MM.1S (cell line): Measurements from ENCODE around the gene LCTL.

Experiments
- DNase-seq: peaks from one replicate; pipeline ENCODE4 v3.0.0-alpha.2; 2015
- H2AFZ ChIP-seq: fragments of 300-600 bp; sonication (generic); 2 replicates; pipeline ENCODE4 v1.6.0; 2016; ENCODE audit warnings: antibody characterized with exemption, low read length
- H3F3A ChIP-seq: fragments of 300-600 bp; sonication (generic); 2 replicates; pipeline ENCODE4 v1.6.1; 2016; ENCODE audit warnings: mild to moderate bottlenecking, antibody characterized with exemption, low read length, moderate library complexity, mixed read lengths; ENCODE audit not compliant: insufficient read depth
- H3K27ac ChIP-seq: fragments of 300-600 bp; sonication (generic); 2 replicates; pipeline ENCODE4 v1.5.1; 2016; ENCODE audit warnings: mild to moderate bottlenecking, low read length
- H3K27me3 ChIP-seq: fragments of 300-600 bp; sonication (generic); replicated peaks from 2 replicates; pipeline ENCODE4 v1.6.0; 2016; ENCODE audit warnings: low read length; ENCODE audit not compliant: insufficient read depth
- H3K36me3 ChIP-seq: fragments of 300-600 bp; sonication (generic); replicated peaks from 2 replicates; pipeline ENCODE4 v1.6.1; 2016; ENCODE audit warnings: mild to moderate bottlenecking, low read length, mixed read lengths; ENCODE audit not compliant: insufficient read depth
- H3K4me1 ChIP-seq: fragments of 300-600 bp; sonication (generic); 2 replicates; pipeline ENCODE4 v1.6.1; 2016; ENCODE audit warnings: low read length, mixed read lengths
- H3K4me2 ChIP-seq: fragments of 300-600 bp; sonication (generic); 2 replicates; pipeline ENCODE4 v1.6.0; 2016; ENCODE audit warnings: low read depth, low read length
- H3K4me3 ChIP-seq: fragments of 300-600 bp; sonication (generic); 2 replicates; pipeline ENCODE4 v1.5.1; 2016; ENCODE audit warnings: low read length, mixed read lengths
- H3K79me2 ChIP-seq: fragments of 300-600 bp; sonication (generic); 2 replicates; pipeline ENCODE4 v1.6.1; 2016; ENCODE audit warnings: mixed run types, low read length, mixed read lengths
- H3K9ac ChIP-seq: fragments of 300-600 bp; sonication (generic); 2 replicates; pipeline ENCODE4 v1.6.1; 2016; ENCODE audit warnings: low read length, mixed read lengths
- H3K9me2 ChIP-seq: fragments of 300-600 bp; sonication (generic); replicated peaks from 2 replicates; pipeline ENCODE4 v1.6.1; 2016; ENCODE audit warnings: mild to moderate bottlenecking, low read length, mixed read lengths; ENCODE audit not compliant: insufficient read depth
- H3K9me3 ChIP-seq: fragments of 300-600 bp; sonication (generic); replicated peaks from 2 replicates; pipeline ENCODE4 v1.6.1; 2016; ENCODE audit warnings: mild to moderate bottlenecking, low read length, mixed read lengths; ENCODE audit not compliant: insufficient read depth
- H4K20me1 ChIP-seq: fragments of 300-600 bp; sonication (generic); 2 replicates; pipeline ENCODE4 v1.6.1; 2016; ENCODE audit warnings: mild to moderate bottlenecking, low read length, moderate library complexity, mixed read lengths; ENCODE audit not compliant: insufficient read depth
- CTCF ChIP-seq: fragments of 300-600 bp; sonication (generic); IDR thresholded peaks from 2 replicates; pipeline ENCODE4 v1.5.1; 2016; ENCODE audit warnings: antibody characterized with exemption, low read length, mixed read lengths
- EZH2 ChIP-seq: fragments of 300-600 bp; sonication (generic); optimal IDR thresholded peaks from 2 replicates; pipeline ENCODE3; 2017; ENCODE audit warnings: low read depth, mild to moderate bottlenecking, antibody characterized with exemption, low read length, mixed read lengths
- EZH2phosphoT487 ChIP-seq: fragments of 300-600 bp; sonication (generic); IDR thresholded peaks from 2 replicates; pipeline ENCODE4 v1.6.1; 2018; ENCODE audit warnings: antibody characterized with exemption, low read length

The LCTL gene

GRCh38 chr15:66515901-66516322 lies 49.9 kb downstream of the LCTL start:
- no peaks in the 10 kb centered on the region for H3K4me1 ChIP-seq
- no peak overlapping the region for H3K9ac ChIP-seq
- no peaks in the 10 kb centered on the region for H3K79me2 ChIP-seq
- no peak overlapping the region for H3K4me2 ChIP-seq
- no peak for DNase-seq
- no peaks in the 10 kb centered on the region for H4K20me1 ChIP-seq
- no peaks in the 10 kb centered on the region for H3K9me3 ChIP-seq
- no peaks in the 10 kb centered on the region for H3K9me2 ChIP-seq
- H3K27ac ChIP-seq = no peak overlapping the region
- no peak overlapping the region for H2AFZ ChIP-seq
- TF ChIP-seq EZH2phosphoT487 (no peak), CTCF (no peak)
- no peaks in the 10 kb centered on the region for H3F3A ChIP-seq
- no peak overlapping the region for H3K4me3 ChIP-seq
- H3K27me3 ChIP-seq = no peaks in the 10 kb centered on the region
- H3K36me3 ChIP-seq = no peaks in the 10 kb centered on the region

- Histone ChIP-seq H3K27ac (no peak overlapping the region), H3K9me2 (no peaks in the 10 kb centered on the region), H3K4me1 (no peaks in the 10 kb centered on the region), H3K4me2 (no peak overlapping the region), H3K9ac (no peak overlapping the region), H3K4me3 (no peak overlapping the region), H3K79me2 (no peaks in the 10 kb centered on the region), H4K20me1 (no peaks in the 10 kb centered on the region), H3K36me3 (no peaks in the 10 kb centered on the region), H3F3A (no peaks in the 10 kb centered on the region), H3K27me3 (no peaks in the 10 kb centered on the region), H2AFZ (no peak overlapping the region), H3K9me3 (no peaks in the 10 kb centered on the region)
- DNase-seq = no peak
- TF ChIP-seq CTCF (no peak), EZH2phosphoT487 (no peak), EZH2 (no peak)
These were observed 51.2 kb downstream of the LCTL start for GRCh38 chr15:66514586-66514985.

GRCh38 chr15:66508293-66508883 lies 57.4 kb downstream of the LCTL start:
- Histone ChIP-seq H3K4me3 (no peak overlapping the region), H3K79me2 (peaks cover 52% of the 10 kb centered on the region), H3K9ac (no peak overlapping the region), H3K36me3 (no peaks in the 10 kb centered on the region), H3K27ac (no peak overlapping the region), H3K4me1 (0 out of 2 replicates have a peak, but pooled peaks cover 4% of the 10 kb centered on the region), H3K9me2 (no peaks in the 10 kb centered on the region), H3F3A (peaks cover 15% of the 10 kb centered on the region), H2AFZ (no peak overlapping the region), H3K27me3 (no peaks in the 10 kb centered on the region), H3K9me3 (no peaks in the 10 kb centered on the region), H3K4me2 (no peak overlapping the region), H4K20me1 (no peaks in the 10 kb centered on the region)
- no peak for TF ChIP-seq CTCF
- TF ChIP-seq EZH2phosphoT487 = no peak
- no peak for TF ChIP-seq EZH2
- no peak for DNase-seq
